COR-L47 (cell line): Measurements from ENCODE around the gene HESX1.

Source experiments
- DNase-seq: peaks from one replicate; lab custom pipeline; 2025; lab: John Stamatoyannopoulos, UW

HESX1 gene

DNA sequence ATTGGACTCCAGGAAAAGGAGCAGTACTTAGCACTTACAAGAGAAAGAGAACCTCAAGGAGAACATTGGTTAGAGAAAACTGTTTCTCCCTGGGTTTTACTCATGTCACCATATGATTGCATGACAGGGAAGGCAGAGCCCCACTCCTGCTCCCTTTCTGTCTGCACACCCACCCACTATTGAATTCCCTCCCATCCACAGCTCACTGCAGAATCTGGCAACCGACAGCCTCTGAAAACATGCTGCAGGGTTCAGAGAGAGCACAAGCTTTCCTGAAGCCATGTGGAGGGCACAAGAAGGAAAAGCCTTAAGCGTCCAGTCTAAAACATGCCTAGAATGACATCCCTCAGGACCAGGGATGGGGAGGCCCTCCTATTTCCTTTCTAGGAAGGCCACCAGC is 31.6 kb downstream of the HESX1 start:
- DNase-seq = no peak

DNA sequence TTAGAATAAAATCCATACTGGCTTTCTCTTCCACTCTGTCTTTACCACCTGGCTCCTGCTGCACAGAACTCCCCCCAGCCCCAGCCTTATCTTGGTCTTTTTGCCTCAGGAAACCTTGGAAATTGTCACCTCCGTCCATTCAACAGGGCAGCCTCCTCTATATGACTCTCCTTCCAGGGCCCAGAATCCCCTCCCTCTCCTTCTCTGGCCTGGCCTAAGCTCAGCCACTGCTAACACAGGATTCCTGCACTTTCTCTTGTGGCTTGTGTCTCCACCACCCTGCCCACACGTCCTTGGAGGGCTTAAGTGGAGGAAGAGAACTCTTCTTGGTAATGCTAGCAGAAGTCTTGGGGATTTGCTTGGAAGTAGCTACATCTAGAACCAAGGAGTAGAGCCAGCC is 33.1 kb downstream of the HESX1 start:
- DNase-seq = no peak

DNA sequence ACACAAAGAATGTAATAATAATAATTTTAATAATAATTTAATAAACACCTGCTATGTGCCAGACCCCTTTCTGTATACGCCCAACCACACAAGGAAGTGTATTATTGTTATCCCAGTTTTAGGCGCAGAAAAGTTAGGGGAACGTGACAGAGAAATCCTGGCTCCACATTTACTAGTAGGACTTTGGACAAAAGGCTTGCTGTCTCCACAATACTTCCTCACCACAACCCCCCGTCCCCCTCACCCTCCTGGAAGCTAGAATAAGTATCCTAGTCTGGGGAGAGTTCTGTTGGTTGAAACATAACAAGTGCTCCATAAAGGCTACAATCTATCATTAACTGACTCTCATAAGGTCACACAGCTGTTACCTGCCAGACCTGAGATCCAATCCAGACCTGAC is 34.1 kb downstream of the HESX1 start:
- DNase-seq = no peak

DNA sequence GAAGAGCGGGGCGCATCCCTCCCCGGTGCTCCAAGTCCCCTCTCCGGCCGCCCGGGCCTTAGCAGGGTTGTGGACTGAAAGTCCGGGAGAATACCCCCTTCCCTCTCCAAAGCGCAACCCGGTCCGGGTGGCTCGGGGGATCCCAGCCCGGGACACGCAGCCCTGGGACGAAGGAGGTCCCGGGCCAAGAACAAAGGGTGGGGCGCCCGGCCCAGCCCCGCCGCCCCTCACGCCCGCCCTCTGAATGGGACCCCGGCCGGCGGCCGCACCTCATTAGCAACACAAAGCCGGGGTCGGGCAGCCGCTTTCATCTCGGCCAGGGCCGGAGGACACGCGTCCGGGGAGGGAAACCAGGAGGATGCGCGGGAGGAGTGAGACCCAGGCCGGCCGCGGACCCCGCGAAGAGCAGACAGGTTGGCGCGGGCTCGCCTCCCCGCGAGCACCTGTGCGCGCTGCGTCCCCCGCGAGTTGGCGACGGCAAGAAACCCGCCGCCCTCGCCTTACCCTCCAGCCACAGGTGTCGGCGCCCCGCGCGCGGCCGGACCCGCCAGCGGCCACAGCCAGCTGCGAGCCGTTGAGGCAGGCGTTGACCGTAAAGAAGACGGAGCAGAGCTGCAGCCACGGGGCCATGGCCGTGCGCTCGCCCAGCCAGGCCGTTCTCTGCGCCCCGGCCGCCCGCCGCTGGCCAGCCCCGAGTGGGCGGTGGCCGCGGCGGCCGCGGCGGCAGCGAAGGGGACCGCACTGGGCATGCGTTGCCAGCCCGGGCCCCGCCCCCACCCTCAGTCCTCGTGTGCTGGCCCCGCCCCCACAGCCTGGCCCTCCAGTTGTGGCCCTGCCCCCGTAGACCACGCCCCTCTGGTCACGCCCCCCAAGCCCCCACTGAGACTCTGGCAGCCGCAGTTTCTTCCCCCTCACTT is 34.9 kb downstream of the HESX1 start, which contains the start of gene IL17RD:
Gene IL17RD, minus strand, starts transcription at position 697 of the 917 bp plus-strand sequence. Its CDS starts 67 bp downstream, at position 630.
- peak; percentile 55 for DNase-seq

DNA sequence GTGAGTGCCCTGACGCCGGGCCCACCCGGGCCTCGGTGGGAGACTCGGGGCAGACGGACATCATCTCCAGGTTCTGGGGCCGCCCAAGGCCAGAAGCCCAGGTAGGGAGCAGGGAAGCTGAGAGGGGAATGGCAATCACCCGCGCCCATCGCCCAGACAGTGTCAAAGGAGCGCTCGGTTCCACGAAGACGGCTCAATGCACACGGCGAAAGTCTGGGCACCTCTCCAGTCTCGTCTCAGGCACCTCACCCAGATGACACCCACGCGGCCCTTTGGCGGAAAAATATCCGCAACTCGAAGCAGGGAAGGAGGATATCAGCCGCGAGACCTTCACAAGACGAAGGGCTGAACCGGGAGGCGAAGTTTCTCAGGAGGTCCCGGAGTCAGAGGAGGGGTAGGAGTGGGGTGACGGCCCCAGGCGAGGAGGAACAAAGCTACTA is 35.5 kb downstream of the HESX1 start:
- no peak for DNase-seq

GRCh38 chr3:57163751-57164150 is 36.0 kb downstream of the HESX1 start:
- no peak for DNase-seq

- no peak for DNase-seq
Observed at GRCh38 chr3:57161915-57162314, 37.9 kb downstream of the HESX1 start.

DNA sequence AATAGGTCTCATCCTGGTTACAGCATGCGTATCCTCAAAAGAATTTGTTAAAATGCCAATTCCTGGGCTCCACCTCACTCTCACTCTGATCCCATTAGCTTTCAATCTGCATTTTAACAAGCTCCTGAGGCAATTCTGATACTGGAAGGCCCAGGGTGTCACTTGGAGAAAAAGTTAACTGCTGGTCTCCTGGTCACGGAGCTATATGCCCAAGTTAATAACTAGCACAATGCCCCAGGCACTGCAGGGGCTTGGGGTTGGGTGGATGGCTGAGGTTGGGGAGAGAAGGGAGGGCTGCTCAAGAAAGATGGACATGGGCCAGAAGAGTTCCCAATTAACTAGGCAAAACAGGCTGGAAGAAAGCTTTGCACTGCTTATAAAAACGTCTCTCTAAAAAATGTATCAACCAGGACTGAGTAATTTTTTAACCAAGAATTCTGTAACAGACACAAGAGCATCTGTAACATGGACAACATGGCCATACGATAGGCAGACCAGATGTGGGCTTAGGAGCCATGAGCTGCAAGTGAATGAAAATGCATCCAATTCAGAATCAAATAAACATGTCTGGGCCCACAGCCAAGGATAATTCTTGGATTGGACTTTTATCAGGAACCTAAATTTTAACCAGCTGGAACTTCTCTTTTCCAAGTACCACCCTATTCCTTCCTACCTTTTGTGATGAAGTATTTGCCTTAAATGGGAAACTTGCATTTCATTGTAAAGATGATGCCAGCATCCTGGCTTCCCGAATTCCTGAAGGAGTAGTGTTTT is 38.8 kb downstream of the HESX1 start:
- DNase-seq = no peak

DNA sequence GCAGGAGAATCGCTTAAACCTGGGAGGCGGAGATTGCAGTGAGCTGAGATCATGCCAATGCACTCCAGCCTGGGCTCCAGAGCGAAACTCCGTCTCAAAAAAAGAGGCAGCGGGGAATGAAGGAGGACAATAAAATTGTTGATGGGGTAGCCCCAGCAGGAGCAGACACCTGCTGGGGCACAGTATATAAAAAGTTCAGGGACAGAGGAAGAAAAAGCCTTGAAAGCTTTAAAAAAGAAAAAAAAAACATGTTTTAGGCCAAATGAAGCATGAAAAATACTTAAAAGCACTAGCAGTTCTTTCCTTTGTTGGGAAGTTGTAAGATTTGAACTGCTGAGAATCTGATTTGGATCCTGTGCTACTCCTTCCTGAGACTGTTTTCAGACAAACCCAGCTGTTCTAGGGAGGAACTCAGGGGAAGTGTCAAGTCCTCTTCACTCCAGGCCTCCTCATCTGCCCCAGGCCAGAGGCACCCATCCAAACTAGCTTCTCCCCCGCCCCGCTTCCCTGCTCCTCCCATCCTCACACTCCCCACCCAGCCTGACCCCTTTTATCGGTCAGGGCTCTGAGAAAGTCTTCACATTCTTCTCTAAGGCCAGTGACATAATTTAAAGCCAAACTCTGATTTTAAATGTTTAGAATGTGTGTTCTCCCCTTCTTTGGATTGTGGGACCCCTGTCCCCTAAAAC is 39.6 kb downstream of the HESX1 start:
- no peak for DNase-seq

- no peak for DNase-seq
Observed at GRCh38 chr3:57158813-57159738, 40.7 kb downstream of the HESX1 start.

DNA sequence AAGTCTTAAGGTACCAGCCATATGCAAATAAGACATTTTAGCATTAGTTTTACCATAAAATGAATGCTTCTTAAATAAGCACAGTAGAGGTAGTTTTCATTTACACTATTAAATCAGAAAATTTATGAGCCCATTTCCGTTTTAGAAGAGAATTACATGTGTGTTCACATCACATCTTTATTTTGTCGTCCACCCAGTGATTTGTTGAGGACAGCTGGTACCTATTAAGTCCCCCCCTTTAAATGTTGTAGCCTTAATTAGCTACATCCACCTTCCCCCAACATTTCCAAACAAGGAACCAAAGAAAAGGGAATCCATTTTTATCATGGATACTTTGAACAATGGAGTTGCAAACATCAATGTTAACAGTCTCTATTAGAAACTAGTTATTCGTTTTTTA is 41.5 kb downstream of the HESX1 start:
- DNase-seq = no peak

- no peak for DNase-seq
Observed at GRCh38 chr3:57157545-57157944, 42.2 kb downstream of the HESX1 start.

DNA sequence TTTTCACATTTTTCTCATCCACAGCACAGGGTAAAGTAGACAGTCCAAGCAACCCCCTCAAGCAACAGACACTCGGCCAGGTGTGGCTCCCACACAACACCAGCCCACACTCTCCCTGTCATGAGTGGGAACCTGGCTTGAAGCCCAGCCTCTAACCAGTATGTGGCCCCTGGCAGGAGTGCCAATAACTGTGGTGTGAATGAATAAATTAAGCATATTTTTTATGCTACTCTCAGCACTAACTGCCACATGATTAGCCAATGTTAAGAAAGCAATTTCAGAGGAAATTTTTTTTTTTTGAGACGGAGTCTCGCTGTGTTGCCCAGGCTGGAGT is 44.5 kb downstream of the HESX1 start:
- DNase-seq = no peak

DNA sequence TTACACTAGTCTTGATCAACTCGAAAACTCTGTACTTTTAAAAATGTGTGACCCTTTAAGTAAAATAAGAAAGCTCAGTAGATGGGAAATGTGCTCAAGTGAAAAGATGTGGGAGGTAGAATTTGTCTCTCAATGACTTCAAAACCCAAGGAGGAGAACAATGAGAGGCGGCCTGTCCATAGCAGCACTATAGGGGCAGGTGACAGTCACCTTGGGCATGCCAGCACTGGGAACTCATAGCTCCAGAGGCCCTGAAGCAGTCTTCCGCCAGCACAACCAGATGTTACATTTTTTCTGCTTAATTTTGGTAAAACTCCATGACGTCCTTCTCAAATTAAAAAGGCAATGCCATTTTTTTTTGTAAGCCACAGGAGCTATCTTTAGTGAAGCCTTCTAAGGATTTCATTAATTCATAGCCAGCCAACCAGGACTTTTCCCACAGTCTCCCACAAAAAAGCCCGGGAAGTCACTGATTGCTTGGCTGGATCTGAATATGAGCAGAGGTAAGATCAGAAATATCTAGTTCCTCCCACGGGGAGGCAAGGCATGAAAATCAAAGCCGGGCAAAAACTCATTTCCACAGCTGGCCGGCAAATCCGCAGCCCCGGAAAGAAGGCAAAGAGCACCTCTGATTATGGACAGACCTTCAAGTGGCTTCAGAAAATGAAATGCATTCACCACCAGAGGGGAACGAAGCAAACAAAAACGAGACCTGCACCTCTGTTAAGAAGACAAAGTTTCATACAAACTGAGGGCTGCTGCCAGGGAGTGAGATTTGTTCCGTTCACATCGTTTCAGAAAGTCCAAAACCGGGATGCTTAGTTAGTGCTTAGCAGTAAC is 45.1 kb downstream of the HESX1 start:
- DNase-seq = no peak

DNA sequence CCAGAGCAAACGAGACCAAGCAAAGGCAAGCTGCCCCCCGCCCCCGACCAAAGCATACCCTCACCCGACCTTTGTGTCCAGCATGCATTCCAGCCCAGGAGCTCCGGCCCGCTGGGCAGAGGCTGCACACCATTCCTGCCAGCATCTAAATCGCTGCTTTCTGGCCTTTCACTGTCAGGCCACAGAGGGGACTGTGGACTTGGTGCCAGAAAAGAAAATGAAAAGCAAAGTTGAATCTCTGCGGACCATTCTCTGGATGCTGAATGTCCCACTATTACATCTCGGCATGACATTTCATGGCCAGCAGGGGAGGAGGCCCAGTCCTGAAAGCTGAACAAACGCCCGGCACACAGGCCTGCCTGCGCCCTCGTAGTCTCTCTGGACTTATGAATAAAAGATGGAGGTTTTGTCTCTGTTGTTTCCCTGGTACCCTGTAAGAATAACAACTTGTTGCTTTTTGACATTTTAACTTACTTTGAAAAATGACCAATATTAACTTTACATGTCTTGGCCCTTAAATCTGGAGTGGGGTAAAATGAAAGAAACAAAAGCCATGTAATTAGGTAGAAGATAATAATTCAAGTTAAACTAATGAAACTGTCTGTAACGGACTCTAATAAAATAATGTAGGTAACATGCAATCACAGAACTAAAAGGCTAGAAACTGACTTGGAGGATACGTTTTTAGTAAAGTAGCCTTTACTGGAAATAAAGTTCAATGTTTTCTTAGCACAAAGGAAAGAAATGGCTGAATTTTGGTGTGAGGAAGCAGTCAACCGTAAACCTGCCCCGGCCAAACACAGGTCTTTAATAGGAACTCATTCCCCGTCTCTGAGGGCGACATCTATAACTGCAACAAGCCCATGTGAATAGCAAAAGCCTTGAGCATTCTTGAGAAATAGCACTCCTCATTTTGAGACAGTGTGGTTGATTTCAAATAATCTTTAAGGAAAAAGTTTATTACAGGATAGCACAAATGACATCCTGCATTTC is 47.3 kb downstream of the HESX1 start:
- no peak for DNase-seq

GRCh38 chr3:57151749-57152148 is 48.0 kb downstream of the HESX1 start:
- DNase-seq = no peak

- DNase-seq = no peak
Observed at GRCh38 chr3:57151021-57151449, 48.7 kb downstream of the HESX1 start.

GRCh38 chr3:57150113-57150581 is 49.6 kb downstream of the HESX1 start:
- DNase-seq = no peak
